LNCAP (cell line): ENCODE results near the gene MORC4.

Experiments
- TF ChIP-seq, protein P1 (sequence below): fragments of 450-650 bp; IDR thresholded peaks from 2 replicates; pipeline ENCODE4 v1.5.1; 2017; ENCODE audit warnings: mild to moderate bottlenecking

Gene MORC4

DNA sequence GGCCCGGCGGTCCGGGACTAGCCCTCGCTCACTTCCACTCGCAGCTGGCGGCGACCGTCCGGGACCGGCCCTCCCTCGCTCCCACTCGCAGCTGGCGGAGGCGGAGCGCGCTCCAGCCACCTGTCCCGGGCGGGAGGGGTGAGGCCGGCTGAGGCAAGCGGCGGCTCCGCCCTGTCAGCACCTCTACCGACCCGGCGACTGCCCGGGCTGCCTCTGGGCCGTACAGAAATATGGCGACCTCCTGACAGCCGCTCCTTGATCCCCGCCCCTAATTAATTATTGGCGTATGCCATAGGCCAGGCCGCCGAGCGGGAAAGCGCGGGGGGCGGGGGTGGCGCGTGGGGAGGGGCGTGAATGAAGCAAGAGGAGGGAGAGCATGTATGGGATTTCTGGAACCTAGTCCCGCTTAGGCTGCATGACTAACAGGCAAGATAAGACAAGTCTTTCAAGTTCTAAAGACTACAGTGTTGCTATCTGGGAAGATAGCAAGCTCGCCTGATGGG, at the start of gene MORC4:
MORC4 (minus strand) TSS at position 200 of the 503 bp plus-strand sequence. CDS start 243 bp downstream, outside the sequence.
- TF ChIP-seq, protein P1, sequence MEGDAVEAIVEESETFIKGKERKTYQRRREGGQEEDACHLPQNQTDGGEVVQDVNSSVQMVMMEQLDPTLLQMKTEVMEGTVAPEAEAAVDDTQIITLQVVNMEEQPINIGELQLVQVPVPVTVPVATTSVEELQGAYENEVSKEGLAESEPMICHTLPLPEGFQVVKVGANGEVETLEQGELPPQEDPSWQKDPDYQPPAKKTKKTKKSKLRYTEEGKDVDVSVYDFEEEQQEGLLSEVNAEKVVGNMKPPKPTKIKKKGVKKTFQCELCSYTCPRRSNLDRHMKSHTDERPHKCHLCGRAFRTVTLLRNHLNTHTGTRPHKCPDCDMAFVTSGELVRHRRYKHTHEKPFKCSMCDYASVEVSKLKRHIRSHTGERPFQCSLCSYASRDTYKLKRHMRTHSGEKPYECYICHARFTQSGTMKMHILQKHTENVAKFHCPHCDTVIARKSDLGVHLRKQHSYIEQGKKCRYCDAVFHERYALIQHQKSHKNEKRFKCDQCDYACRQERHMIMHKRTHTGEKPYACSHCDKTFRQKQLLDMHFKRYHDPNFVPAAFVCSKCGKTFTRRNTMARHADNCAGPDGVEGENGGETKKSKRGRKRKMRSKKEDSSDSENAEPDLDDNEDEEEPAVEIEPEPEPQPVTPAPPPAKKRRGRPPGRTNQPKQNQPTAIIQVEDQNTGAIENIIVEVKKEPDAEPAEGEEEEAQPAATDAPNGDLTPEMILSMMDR = no peak

DNA sequence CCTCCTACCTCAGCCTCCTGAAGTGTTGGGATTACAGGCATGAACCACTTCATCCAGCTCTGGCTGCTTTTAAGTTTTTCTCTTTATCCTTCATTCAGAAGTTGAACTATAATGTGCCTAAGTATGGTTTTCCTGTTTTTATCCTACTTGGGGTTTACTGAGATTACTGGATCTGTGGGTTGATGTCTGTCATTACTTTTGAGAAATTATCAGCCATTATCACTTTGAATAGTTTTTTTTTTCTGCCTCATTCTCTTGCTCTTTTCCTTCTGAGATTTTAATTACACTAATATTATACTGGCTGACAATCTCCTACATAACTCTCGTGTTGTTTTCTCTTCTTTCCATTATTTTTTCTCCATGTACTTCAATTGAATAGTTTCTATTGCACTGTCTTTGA, 47.6 kb upstream of the MORC4 start:
- TF ChIP-seq, protein P1 = no peak

DNA sequence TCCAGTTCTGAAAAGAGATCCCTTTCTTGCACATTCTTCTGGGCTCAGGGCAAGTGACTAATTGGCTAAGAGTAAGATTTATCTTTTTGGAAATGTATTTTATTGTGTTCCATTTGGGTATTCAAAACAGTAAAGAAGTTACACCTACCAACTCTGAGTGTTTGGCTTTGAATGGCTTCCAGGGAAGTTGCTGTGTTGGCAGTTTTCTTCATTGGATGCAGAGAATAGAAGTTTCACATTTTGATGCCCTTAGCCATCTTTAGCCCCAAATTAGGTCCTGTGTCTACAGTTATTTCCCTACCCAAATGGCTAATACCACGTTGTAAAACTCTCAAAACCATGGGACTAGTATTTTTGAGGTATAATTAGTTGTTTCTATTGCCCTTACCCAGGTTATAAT, 29.7 kb upstream of the MORC4 start:
- TF ChIP-seq, protein P1 = no peak

DNA sequence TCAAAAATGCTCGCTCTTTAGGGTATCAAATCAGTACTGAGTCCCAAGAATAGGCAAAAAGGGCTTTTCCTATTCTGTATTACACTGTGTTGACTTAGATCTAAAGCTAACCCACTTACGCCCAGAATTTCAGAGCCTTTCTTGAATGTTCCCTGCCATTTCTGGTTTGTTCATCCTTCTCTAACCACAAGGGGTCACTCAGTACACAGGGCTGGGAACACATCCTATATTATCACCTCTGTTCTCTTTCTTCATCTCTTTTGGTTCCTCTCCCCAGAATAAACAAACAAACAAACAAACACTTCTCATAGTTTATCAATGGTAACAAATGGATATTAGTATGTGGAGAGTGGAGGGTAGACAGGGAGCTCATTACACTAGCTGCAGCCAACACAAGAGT, 25.5 kb upstream of the MORC4 start:
- TF ChIP-seq, protein P1 = peak; percentile 62

DNA sequence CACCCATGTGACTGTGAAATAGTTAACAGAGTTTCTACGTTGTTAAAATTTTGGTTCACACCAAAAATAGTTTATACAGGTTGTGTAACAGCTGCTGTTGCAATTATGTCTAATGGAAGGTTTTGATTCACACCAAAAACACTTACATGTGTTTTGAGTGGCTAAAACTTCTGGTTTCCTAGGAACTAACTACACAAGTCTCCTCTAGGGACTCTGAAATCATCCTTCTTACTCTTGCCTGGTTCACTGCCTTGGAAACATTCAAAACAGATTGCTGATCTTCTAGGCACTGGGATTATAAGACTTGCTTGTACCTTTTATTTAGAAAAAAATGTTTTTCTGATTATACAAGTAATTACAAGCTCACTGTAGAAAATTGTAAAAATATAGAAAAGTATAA, 14.9 kb upstream of the MORC4 start:
- TF ChIP-seq, protein P1 = no peak

DNA sequence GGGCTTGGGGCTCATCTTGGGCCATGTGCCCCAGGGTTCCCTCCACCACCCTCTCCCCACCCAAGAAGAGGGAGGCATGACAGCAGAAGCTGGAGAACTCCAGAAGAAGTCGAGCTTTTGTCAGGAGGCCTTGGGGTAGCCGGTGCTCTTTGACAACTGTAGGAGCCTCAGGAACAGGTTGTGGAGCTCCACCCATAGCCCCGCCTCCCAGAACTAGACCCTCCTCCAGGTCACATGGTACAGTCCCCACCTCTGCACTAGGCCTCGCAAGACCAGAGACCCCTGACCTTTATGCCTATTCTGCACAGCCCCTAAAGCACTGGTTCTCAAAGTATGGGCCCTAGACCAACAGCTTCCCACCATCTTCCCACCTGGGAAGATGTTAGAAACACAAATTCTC, 8.0 kb upstream of the MORC4 start:
- TF ChIP-seq, protein P1 = no peak

DNA sequence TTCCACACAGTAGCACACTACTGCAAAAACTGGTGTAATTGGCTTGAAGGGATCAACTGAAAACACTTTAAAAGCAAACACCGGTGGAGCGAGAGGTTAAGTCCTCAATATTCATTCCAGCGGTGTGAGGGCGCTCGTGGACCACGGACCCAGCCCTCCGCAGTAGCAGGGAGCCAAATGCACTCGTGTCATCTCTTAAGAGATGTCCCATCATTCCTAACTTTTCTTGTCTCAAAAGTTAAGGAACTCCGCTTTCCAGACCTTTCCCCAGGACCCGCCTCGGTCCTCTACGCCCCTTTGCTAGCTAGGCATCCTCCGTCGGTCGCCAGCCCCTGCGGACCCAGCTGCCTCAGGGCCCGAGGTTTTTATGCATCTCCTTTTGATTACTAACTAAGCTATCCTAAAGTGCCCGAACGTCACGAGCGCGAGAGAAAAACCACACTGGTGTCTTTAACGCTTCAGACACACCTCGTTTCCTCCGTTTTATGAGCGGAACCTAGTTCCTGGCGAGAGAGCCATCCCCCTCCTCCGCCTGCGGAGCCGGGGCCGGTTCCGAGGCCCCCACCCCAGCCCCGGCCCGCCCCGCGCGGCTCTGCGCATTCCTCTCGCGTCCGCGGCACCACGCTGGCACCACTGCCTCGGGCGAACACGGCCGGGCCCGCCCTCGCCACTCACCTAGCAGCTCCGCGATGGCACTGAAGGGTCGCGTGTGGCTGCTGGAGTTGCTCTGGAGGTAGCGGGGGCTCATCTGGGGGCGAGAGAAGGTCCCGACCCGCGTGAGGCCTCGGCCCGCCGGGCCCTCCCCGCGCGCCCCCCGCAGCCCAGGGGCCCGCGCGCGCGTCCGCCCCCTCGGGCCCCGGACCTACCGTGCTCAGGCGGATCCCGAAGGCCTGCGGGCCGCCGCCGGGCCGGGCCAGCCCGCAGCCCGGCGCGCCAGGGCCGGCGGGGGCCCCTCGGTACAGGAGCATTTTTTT, 723 bp downstream of the MORC4 start:
- TF ChIP-seq, protein P1 = peak; percentile 49; the same call in 1 of the 2 replicates
